Activated CD8-positive, alpha-beta memory T cell treated with anti-CD3 and anti-CD28 coated beads, Interleukin-2, amount 10 ng/mL, durations not matched to agents 7 days and 5 days (primary cell): ENCODE measurements around the gene IGFN1. TPM values are rescaled to one million over a fixed set of nuclear protein-coding genes. Genes with fewer than 3 reads are reported as not detected.
"Not testable (repeated sequence)": the region's sequence is repeated elsewhere in the genome, so short reads cannot be mapped to it uniquely, and the experiment has no call there.

Source experiments
- ATAC-seq: fragments of 150-1000 bp; cut with Tn5 transposase; one replicate; pipeline ENCODE4 v1.10.0; 2021; ENCODE audit warnings: moderate library complexity
- CTCF ChIA-PET: fragments of 350-600 bp; sonication (Branson Sonifier 250); formaldehyde crosslinking; loops from one replicate; lab custom pipeline; 2021; ENCODE audit warnings: antibody characterized with exemption; lab: Charles Lee
- DNase-seq: peaks from one replicate; pipeline ENCODE4 v3.0.0-alpha.2; 2020
- H3K27ac Mint-ChIP-seq: one replicate; pipeline ENCODE4 v1.8.0; 2021; ENCODE audit warnings: mild to moderate bottlenecking, mixed read lengths
- H3K27me3 Mint-ChIP-seq: one replicate; pipeline ENCODE4 v1.8.0; 2021; ENCODE audit warnings: mixed read lengths
- H3K36me3 Mint-ChIP-seq: one replicate; pipeline ENCODE4 v1.8.0; 2021; ENCODE audit warnings: mild to moderate bottlenecking, mixed read lengths
- H3K4me1 Mint-ChIP-seq: one replicate; pipeline ENCODE4 v1.8.0; 2021; ENCODE audit warnings: mixed read lengths
- H3K4me3 Mint-ChIP-seq: one replicate; pipeline ENCODE4 v1.8.0; 2021; ENCODE audit warnings: mild to moderate bottlenecking, moderate library complexity, mixed read lengths
- H3K9me3 Mint-ChIP-seq: one replicate; pipeline ENCODE4 v1.8.0; 2022; ENCODE audit warnings: low read depth, mixed read lengths
- total RNA-seq, 2 experiments: library from RNA; stranded (reverse); gene quantifications; one replicate each; pipeline ENCODE4 v1.2.3, GENCODE V29; 2021

The IGFN1 gene
- total RNA-seq, 2 experiments from 2014 or later, result not detected

DNA sequence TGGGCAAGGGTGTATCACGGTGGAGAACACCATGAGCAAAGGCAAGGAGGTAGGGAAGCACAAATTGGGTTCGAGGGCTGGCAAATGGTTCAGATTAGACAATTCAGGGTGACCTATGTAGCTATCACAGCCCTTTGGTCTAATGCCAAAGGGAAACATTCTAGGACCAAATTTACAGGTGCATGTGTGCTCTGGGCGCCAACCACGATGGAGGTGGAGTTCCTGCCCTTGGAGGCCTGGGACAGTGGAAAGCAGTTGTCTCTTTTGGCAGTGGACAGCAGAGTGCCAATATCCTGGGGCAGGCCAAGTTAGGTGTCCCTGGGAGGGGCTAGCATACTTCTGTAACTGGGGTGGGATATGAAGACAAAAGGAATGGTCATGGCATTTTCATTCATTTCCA lies 40.1 kb downstream of the IGFN1 start:
- H3K36me3 Mint-ChIP-seq, result no peaks in the 10 kb centered on the region

GRCh38 chr1:201239646-201240045 lies 49.0 kb downstream of the IGFN1 start:
- H3K4me1 Mint-ChIP-seq, H3K36me3 Mint-ChIP-seq, CTCF ChIA-PET, H3K4me3 Mint-ChIP-seq, H3K27ac Mint-ChIP-seq, ATAC-seq, DNase-seq, H3K9me3 Mint-ChIP-seq: not testable (repeated sequence)
- peaks cover 45% of the 10 kb centered on the region for H3K27me3 Mint-ChIP-seq

More for the DNA sequence above, 40.1 kb downstream of the IGFN1 start:
- DNase-seq (no peak), ATAC-seq (no peak)
- Mint-ChIP-seq H3K27ac (no peak overlapping the region), H3K4me3 (no peak overlapping the region), H3K27me3 (peaks cover 34% of the 10 kb centered on the region), H3K4me1 (no peaks in the 10 kb centered on the region), H3K9me3 (peaks cover 2% of the 10 kb centered on the region)
- CTCF ChIA-PET, result no interaction called here

- CTCF ChIA-PET, result interaction anchor here (0.6 kb wide), 1 partner anchor 62 kb away, joined by 3 read pairs; no protein-coding TSS in a partner anchor
- Mint-ChIP-seq H3K4me3 (no peak overlapping the region), H3K36me3 (no peaks in the 10 kb centered on the region), H3K9me3 (no peaks in the 10 kb centered on the region), H3K27ac (no peak overlapping the region), H3K4me1 (no peaks in the 10 kb centered on the region), H3K27me3 (peaks cover 50% of the 10 kb centered on the region)
- DNase-seq (no peak), ATAC-seq (no peak)
These were observed 49.5 kb downstream of the IGFN1 start for GRCh38 chr1:201240171-201240570.

- Mint-ChIP-seq H3K27me3 (peaks cover 56% of the 10 kb centered on the region), H3K9me3 (no peaks in the 10 kb centered on the region), H3K4me1 (no peaks in the 10 kb centered on the region), H3K36me3 (no peaks in the 10 kb centered on the region), H3K4me3 (no peak overlapping the region), H3K27ac (no peak overlapping the region)
- no peak for DNase-seq
- no peak for ATAC-seq
- CTCF ChIA-PET, result interaction anchor here (1.7 kb wide), 1 partner anchor 20 kb away, joined by 3 read pairs; no protein-coding TSS in a partner anchor
These were observed 51.1 kb downstream of the IGFN1 start for GRCh38 chr1:201241736-201242135.

DNA sequence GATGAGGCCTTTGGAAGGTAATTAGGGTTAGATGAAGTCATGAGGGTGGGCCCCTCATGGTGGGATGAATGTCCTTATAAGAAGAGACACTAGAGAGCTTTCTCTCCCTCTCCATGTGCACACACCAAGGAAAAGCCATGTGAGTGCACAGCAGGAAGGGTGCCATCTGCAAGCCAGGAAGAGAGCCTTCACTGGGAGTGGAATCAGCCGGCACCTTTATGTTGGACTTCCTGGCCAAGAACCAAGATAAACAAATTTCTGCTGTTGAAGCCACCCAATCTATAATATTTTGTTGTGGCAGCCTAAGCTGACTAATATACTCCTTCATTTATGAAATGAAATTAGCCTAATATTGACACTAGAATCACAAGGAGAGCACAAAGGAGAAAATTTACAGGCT lies 54.5 kb downstream of the IGFN1 start:
- Mint-ChIP-seq H3K4me3 (no peak overlapping the region), H3K36me3 (no peaks in the 10 kb centered on the region), H3K9me3 (no peaks in the 10 kb centered on the region), H3K27ac (no peak overlapping the region), H3K4me1 (no peaks in the 10 kb centered on the region), H3K27me3 (peaks cover 44% of the 10 kb centered on the region)
- DNase-seq, result no peak
- CTCF ChIA-PET, result no interaction called here
- no peak for ATAC-seq

GRCh38 chr1:201248721-201249559 lies 58.3 kb downstream of the IGFN1 start:
- Mint-ChIP-seq H3K27ac (no peak overlapping the region), H3K27me3 (peaks cover 16% of the 10 kb centered on the region), H3K4me3 (no peak overlapping the region), H3K36me3 (no peaks in the 10 kb centered on the region), H3K9me3 (no peaks in the 10 kb centered on the region), H3K4me1 (no peaks in the 10 kb centered on the region)
- ATAC-seq (no peak), DNase-seq (no peak)
- CTCF ChIA-PET, result no interaction called here

GRCh38 chr1:201250326-201251011 lies 59.8 kb downstream of the IGFN1 start:
- ATAC-seq (no peak), DNase-seq (no peak)
- Mint-ChIP-seq H3K27me3 (peaks cover 3% of the 10 kb centered on the region), H3K4me1 (no peaks in the 10 kb centered on the region), H3K27ac (no peak overlapping the region), H3K36me3 (no peaks in the 10 kb centered on the region), H3K4me3 (no peak overlapping the region), H3K9me3 (no peaks in the 10 kb centered on the region)
- CTCF ChIA-PET, result no interaction called here

DNA sequence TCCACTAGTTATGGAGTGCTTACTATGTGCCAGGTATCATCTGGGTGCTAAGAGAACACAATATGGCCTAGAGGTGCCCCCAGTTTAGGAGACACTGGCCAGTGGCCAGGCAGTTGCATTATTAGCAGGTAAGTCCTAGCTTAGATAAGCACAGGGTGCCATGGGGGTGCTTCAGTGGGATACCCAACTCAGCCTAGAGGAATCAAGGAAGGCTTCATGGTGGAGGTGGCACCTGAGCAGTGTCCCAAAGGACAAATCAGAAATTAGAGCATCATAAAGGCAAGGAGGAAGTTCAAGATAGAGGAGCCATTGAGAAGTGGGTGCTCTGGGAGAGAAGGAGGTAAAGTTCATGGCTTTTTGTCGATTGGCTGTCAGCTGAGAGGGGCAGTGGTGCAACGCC lies 60.8 kb downstream of the IGFN1 start:
- Mint-ChIP-seq H3K27ac (no peak overlapping the region), H3K9me3 (no peaks in the 10 kb centered on the region), H3K27me3 (no peaks in the 10 kb centered on the region), H3K36me3 (no peaks in the 10 kb centered on the region), H3K4me3 (no peak overlapping the region), H3K4me1 (no peaks in the 10 kb centered on the region)
- no peak for ATAC-seq
- DNase-seq, result no peak
- CTCF ChIA-PET, result interaction anchor here (0.5 kb wide), 1 partner anchor 225 kb away, joined by 3 read pairs; no protein-coding TSS in a partner anchor

DNA sequence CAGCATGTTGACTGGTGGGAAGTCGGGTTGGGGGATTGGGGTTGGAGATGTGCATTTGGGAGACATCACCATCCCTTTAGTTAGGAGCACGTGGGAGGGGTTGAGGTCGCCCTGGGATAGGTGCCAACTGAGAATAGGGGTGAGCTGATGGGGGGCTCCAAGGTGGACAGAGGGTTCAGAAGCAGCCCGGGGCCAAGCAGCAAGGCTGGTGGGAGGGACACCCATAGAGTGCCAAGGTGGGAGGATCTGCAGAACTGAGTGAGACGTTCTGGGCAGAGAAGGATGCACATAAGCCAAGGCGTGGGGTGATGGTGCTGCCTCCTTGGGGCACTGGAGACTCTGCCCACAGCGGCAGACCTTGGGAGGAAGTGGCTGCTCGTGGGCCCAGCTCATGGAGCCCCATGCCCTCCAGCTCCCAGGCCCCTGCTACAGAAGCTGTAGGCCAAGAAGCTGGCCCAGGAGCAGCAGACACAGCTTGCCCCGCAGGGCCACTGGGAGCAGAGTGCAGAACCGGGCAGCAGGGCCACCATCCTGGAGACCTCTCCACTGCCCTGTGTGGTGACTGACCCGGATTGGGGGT lies 61.3 kb downstream of the IGFN1 start:
- Mint-ChIP-seq H3K27me3 (no peaks in the 10 kb centered on the region), H3K36me3 (no peaks in the 10 kb centered on the region), H3K4me1 (no peaks in the 10 kb centered on the region), H3K4me3 (no peak overlapping the region), H3K9me3 (no peaks in the 10 kb centered on the region), H3K27ac (no peak overlapping the region)
- DNase-seq, result no peak
- no peak for ATAC-seq
- CTCF ChIA-PET, result interaction anchor here (0.5 kb wide), 1 partner anchor 226 kb away, joined by 3 read pairs; no protein-coding TSS in a partner anchor

DNA sequence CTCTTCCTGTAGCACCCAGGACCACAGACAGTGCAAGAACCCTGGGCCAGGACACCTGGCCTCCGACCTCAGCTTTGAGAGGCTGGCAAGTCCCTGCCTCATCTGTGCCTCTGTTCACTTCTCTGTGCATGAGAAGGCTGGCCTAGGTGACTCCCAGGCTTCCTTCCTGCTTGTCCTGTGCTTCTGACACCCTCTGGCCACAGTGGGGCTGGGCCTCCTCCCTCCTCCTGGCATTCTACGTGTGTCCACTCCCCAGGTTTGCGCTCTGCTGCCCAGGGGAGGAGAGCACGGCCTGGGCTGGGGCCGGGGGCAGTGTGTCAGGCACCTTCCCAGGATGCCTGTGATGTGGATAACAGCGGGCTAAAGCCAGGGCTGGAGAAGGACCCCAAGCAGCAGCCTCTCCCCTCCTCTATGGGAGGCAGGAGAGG lies 62.3 kb downstream of the IGFN1 start:
- DNase-seq (no peak), ATAC-seq (no peak)
- CTCF ChIA-PET, result interaction anchor here (1.6 kb wide), 1 partner anchor 111 kb away, joined by 6 read pairs; no protein-coding TSS in a partner anchor
- Mint-ChIP-seq H3K9me3 (no peaks in the 10 kb centered on the region), H3K36me3 (no peaks in the 10 kb centered on the region), H3K27me3 (no peaks in the 10 kb centered on the region), H3K4me1 (no peaks in the 10 kb centered on the region), H3K27ac (no peak overlapping the region), H3K4me3 (no peak overlapping the region)

GRCh38 chr1:201253411-201253810 lies 62.8 kb downstream of the IGFN1 start:
- no peaks in the 10 kb centered on the region for H3K36me3 Mint-ChIP-seq
- H3K27me3 Mint-ChIP-seq, result no peaks in the 10 kb centered on the region
- ATAC-seq, result no peak
- no peak overlapping the region for H3K27ac Mint-ChIP-seq
- no peaks in the 10 kb centered on the region for H3K9me3 Mint-ChIP-seq
- CTCF ChIA-PET, result interaction anchor here (1.6 to 2.4 kb wide), 2 partner anchors 107 to 111 kb away, joined by 6 to 20 read pairs; no protein-coding TSS in a partner anchor
- DNase-seq, result no peak
- H3K4me1 Mint-ChIP-seq, result no peaks in the 10 kb centered on the region
- H3K4me3 Mint-ChIP-seq, result no peak overlapping the region

DNA sequence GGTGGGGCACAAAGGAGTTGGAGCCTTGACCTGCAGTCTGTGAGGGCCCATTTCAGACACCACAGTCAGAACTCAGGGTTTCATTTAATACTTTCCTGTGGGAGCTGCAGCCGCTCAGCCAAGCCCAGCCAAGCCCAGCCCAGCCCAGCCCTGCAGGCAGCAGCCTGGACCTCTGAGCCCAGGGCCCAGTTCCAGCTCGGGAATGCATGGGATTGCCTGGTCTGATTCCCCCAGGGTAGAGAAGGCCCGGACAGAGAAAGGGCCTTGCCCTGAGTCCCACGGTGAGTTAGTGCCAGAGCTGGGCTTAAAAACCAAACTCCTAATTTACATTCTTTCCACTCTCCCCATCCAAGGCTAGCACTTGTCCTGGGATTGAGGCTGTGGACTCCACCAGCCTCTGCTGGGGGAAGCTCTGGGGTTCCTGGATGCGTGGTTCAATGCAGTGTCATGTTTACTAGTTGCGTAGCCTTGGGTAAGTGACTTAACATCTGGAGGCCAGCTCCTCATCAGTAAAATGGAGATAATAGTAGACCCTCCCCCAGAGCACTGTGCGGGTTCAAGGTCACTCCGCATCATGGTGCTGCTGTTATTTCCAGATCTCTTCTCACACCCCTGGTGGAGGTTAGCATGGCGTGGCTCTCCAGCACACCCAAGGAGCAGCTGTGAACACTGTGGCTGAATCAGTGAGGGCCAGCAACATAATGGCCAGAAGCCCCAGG lies 63.4 kb downstream of the IGFN1 start:
- Mint-ChIP-seq H3K4me3 (no peak overlapping the region), H3K9me3 (no peaks in the 10 kb centered on the region), H3K27ac (no peak overlapping the region), H3K4me1 (no peaks in the 10 kb centered on the region), H3K36me3 (no peaks in the 10 kb centered on the region), H3K27me3 (no peaks in the 10 kb centered on the region)
- DNase-seq, result no peak
- CTCF ChIA-PET, result interaction anchor here (0.8 to 2.4 kb wide), 9 partner anchors 31 to 199 kb away, joined by 3 to 20 read pairs (median 3); no protein-coding TSS in a partner anchor
- ATAC-seq, result no peak
